GM23248 (cell line): Measurements from ENCODE around the gene KPNA5.

ENCODE experiments used
- EZH2 ChIP-seq: fragments of 200-600 bp; sonication (generic); IDR thresholded peaks from 2 replicates; pipeline ENCODE4 v1.6.1; 2018; ENCODE audit warnings: antibody characterized with exemption, mild to moderate bottlenecking; ENCODE audit not compliant: insufficient read depth, poor library complexity, severe bottlenecking
- EZH2phosphoT487 ChIP-seq: fragments of 200-600 bp; sonication (generic); IDR thresholded peaks from 2 replicates; pipeline ENCODE4 v1.6.1; 2018; ENCODE audit warnings: antibody characterized with exemption, moderate library complexity, mild to moderate bottlenecking, low read depth; ENCODE audit not compliant: insufficient read depth

- no peak for TF ChIP-seq EZH2
- no peak for TF ChIP-seq EZH2phosphoT487
Observed at GRCh38 chr6:116661594-116661993, 19.4 kb upstream of the KPNA5 start.
